Measurements from ENCODE around the gene SUGP2. TPM values are rescaled to one million over a fixed set of nuclear protein-coding genes. Genes with fewer than 3 reads are reported as not detected.
A peak's percentile ranks its signal among the peaks of the same experiment; 100 is the strongest.

SUGP2 gene
- total RNA-seq, 1 experiment from 2014 or later: 112 TPM

DNA sequence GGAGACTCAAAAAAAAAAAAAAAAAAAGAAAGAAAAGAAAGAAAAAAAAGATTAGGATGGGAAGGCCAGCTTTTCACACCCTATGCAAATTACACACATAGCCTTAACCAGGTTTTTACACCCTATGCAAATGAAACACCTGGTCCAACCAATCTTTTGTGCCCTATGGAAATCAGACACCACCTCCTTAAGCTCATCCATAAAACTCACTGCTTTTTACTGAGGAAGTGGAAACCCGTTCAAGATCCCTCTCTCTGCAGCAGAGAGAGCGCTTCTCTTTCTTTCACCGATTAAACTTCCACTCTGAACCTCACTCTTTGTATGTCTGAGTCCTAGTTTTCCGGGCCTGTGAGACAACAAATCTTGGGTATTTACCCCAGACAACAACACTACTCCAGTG lies 67.0 kb downstream of the SUGP2 start:
- H3K27ac ChIP-seq (ENCODE audit: low read length): peak overlapping the region; percentile 5
- peaks cover 10% of the 10 kb centered on the region; the same call in 1 of the 2 replicates for H3K4me1 ChIP-seq (ENCODE audit: control insufficient read depth, insufficient read depth, low read length)
- DNase-seq (ENCODE audit: low read depth, low spot score) (no peak), ATAC-seq (no peak)
- no TSS peak for BruUV-seq (replicated peaks)
- in situ Hi-C loops (cut with HindIII; ENCODE audit: low pct_unique_long_range_greater_than_20kb, low sequenced_read_pairs): no loop called here
- H3K9me3 ChIP-seq (ENCODE audit: control insufficient read depth, insufficient read depth, low read depth, low read length): no peaks in the 10 kb centered on the region
- ChIA-PET POLR2A (interaction anchor here (0.6 to 0.7 kb wide), 2 partner anchors 9 to 44 kb away, joined by 4 to 7 read pairs; no protein-coding TSS in a partner anchor), CTCF (interaction anchor here (0.7 kb wide), 1 partner anchor 21 kb away, joined by 9 read pairs; no protein-coding TSS in a partner anchor)
- no peaks in the 10 kb centered on the region for H3K27me3 ChIP-seq (ENCODE audit: control insufficient read depth, insufficient read depth, low read length)
- TF ChIP-seq POLR2AphosphoS5 (IDR thresholded peaks at IDR 0.05; ENCODE audit: low read depth, low read length): no peak
- TF ChIP-seq CTCF (IDR thresholded peaks at IDR 0.05): no peak
- TF ChIP-seq TCF7L2 (IDR thresholded peaks at IDR 0.05; ENCODE audit: low read depth, low read length): no peak
- no peak for TF ChIP-seq SIN3A (IDR thresholded peaks at IDR 0.05; ENCODE audit: borderline replicate concordance, insufficient read depth, low read depth, low read length)
- TF ChIP-seq, protein P1, sequence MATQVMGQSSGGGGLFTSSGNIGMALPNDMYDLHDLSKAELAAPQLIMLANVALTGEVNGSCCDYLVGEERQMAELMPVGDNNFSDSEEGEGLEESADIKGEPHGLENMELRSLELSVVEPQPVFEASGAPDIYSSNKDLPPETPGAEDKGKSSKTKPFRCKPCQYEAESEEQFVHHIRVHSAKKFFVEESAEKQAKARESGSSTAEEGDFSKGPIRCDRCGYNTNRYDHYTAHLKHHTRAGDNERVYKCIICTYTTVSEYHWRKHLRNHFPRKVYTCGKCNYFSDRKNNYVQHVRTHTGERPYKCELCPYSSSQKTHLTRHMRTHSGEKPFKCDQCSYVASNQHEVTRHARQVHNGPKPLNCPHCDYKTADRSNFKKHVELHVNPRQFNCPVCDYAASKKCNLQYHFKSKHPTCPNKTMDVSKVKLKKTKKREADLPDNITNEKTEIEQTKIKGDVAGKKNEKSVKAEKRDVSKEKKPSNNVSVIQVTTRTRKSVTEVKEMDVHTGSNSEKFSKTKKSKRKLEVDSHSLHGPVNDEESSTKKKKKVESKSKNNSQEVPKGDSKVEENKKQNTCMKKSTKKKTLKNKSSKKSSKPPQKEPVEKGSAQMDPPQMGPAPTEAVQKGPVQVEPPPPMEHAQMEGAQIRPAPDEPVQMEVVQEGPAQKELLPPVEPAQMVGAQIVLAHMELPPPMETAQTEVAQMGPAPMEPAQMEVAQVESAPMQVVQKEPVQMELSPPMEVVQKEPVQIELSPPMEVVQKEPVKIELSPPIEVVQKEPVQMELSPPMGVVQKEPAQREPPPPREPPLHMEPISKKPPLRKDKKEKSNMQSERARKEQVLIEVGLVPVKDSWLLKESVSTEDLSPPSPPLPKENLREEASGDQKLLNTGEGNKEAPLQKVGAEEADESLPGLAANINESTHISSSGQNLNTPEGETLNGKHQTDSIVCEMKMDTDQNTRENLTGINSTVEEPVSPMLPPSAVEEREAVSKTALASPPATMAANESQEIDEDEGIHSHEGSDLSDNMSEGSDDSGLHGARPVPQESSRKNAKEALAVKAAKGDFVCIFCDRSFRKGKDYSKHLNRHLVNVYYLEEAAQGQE (IDR thresholded peaks at IDR 0.05; ENCODE audit: insufficient read depth in 1 of 2, low read depth in 2 of 2, low read length in 1 of 2): no peak
- intact Hi-C loops (cut with micrococcal nuclease; ENCODE audit: unreplicated experiment): no loop called here
- no peak overlapping the region for H3K4me3 ChIP-seq (ENCODE audit: low read depth in 2 of 2, low read length in 2 of 2)
- H3K36me3 ChIP-seq (ENCODE audit: control insufficient read depth, insufficient read depth, low read length): no peaks in the 10 kb centered on the region

GRCh38 chr19:18964121-18964520 lies 69.2 kb downstream of the SUGP2 start:
- no TSS peak for BruUV-seq (replicated peaks)
- Histone ChIP-seq H3K27ac (ENCODE audit: low read length) (no peak overlapping the region), H3K27me3 (ENCODE audit: control insufficient read depth, insufficient read depth, low read length) (no peaks in the 10 kb centered on the region), H3K4me1 (ENCODE audit: control insufficient read depth, insufficient read depth, low read length) (peaks cover 7% of the 10 kb centered on the region; the same call in 1 of the 2 replicates), H3K4me3 (ENCODE audit: low read depth in 2 of 2, low read length in 2 of 2) (no peak overlapping the region), H3K36me3 (ENCODE audit: control insufficient read depth, insufficient read depth, low read length) (no peaks in the 10 kb centered on the region), H3K9me3 (ENCODE audit: control insufficient read depth, insufficient read depth, low read depth, low read length) (no peaks in the 10 kb centered on the region)
- in situ Hi-C loops (cut with HindIII; ENCODE audit: low pct_unique_long_range_greater_than_20kb, low sequenced_read_pairs): no loop called here
- ATAC-seq (no peak), DNase-seq (ENCODE audit: low read depth, low spot score) (no peak)
- CTCF ChIA-PET: no interaction called here
- TF ChIP-seq CTCF (IDR thresholded peaks at IDR 0.05): no peak
- no peak for TF ChIP-seq TCF7L2 (IDR thresholded peaks at IDR 0.05; ENCODE audit: low read depth, low read length)
- TF ChIP-seq SIN3A (IDR thresholded peaks at IDR 0.05; ENCODE audit: borderline replicate concordance, insufficient read depth, low read depth, low read length): no peak
- TF ChIP-seq, protein P1 (IDR thresholded peaks at IDR 0.05; ENCODE audit: insufficient read depth in 1 of 2, low read depth in 2 of 2, low read length in 1 of 2): no peak
- no peak for TF ChIP-seq POLR2AphosphoS5 (IDR thresholded peaks at IDR 0.05; ENCODE audit: low read depth, low read length)
- POLR2A ChIA-PET: no interaction called here
- intact Hi-C loops (cut with micrococcal nuclease; ENCODE audit: unreplicated experiment): no loop called here
